Measurements from ENCODE around the gene ARMC5.

DNA sequence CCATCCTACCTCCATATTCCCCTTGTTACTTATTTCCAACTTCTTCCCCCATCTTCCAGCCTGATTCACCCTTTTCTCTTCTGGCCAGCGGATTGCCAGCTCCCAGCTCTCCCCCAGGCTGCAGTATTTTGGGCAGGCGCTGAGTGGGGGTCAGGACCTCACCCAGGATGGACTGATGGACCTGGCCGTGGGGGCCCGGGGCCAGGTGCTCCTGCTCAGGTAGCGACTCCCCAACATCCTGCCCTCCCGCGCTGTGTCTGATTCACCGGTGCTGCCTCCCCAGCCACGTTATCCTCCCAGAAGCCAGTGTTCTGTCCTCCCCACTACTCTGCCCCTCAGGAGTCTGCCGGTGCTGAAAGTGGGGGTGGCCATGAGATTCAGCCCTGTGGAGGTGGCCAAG, 46.6 kb upstream of the ARMC5 start:
- TF ChIP-seq, protein P1, sequence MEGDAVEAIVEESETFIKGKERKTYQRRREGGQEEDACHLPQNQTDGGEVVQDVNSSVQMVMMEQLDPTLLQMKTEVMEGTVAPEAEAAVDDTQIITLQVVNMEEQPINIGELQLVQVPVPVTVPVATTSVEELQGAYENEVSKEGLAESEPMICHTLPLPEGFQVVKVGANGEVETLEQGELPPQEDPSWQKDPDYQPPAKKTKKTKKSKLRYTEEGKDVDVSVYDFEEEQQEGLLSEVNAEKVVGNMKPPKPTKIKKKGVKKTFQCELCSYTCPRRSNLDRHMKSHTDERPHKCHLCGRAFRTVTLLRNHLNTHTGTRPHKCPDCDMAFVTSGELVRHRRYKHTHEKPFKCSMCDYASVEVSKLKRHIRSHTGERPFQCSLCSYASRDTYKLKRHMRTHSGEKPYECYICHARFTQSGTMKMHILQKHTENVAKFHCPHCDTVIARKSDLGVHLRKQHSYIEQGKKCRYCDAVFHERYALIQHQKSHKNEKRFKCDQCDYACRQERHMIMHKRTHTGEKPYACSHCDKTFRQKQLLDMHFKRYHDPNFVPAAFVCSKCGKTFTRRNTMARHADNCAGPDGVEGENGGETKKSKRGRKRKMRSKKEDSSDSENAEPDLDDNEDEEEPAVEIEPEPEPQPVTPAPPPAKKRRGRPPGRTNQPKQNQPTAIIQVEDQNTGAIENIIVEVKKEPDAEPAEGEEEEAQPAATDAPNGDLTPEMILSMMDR (IDR thresholded peaks at IDR 0.05): no peak
- TF ChIP-seq POLR2A (IDR thresholded peaks at IDR 0.05): no peak
- TF ChIP-seq EP300 (IDR thresholded peaks at IDR 0.05): no peak
